Measurements from ENCODE around the gene SERPINI1.

DNA sequence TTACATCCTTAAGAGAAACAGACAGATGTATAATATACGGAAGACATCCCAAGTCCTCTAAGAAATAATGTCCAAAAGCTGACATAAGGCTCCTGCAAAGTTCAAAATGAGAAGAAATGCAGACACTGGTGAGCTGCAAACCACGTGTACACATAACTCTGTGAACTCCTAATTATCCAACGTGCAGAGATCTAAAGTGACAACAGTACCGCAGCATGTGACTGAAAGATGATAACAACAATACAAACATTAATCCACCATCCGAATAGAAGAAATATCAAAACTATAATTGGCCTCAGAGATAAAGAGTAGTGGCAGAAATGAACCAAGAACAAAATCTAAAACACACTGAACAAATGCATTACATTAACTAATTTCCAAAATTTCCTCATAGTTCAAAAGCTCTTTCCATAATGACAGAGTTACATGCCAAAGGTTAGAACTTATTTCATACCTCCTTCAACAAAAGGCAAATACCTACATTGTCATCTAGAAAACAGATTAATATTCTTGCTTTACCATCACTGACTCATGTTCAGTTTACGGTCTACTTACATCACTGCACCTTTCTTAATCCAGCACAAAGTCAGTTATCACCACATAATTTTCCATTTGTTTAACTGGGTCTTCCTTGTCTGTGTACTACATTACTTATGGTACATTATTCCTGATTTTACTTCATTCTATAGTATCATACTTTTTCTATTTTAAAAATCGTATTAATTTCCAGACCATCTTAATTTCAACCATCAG lies 3.0 kb upstream of the SERPINI1 start:
- TF ChIP-seq, protein P1, sequence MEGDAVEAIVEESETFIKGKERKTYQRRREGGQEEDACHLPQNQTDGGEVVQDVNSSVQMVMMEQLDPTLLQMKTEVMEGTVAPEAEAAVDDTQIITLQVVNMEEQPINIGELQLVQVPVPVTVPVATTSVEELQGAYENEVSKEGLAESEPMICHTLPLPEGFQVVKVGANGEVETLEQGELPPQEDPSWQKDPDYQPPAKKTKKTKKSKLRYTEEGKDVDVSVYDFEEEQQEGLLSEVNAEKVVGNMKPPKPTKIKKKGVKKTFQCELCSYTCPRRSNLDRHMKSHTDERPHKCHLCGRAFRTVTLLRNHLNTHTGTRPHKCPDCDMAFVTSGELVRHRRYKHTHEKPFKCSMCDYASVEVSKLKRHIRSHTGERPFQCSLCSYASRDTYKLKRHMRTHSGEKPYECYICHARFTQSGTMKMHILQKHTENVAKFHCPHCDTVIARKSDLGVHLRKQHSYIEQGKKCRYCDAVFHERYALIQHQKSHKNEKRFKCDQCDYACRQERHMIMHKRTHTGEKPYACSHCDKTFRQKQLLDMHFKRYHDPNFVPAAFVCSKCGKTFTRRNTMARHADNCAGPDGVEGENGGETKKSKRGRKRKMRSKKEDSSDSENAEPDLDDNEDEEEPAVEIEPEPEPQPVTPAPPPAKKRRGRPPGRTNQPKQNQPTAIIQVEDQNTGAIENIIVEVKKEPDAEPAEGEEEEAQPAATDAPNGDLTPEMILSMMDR (conservative IDR thresholded peaks at IDR 0.05; ENCODE audit: low read length): no peak
- TF ChIP-seq EZH2phosphoT487 (IDR thresholded peaks at IDR 0.05; ENCODE audit: borderline replicate concordance): no peak
